Liver (tissue), 9 donors: ENCODE measurements around the gene MERTK. TPM values are rescaled to one million over a fixed set of nuclear protein-coding genes. Genes with fewer than 3 reads are reported as not detected.

Experiments
- DNase-seq: peaks from one replicate; pipeline ENCODE4 v3.0.0-alpha.2; 2017; ENCODE audit warnings: low spot score
- H3K27ac ChIP-seq, 2 donors: one replicate each; pipeline ENCODE4 v1.7.0; 2013; ENCODE audit warnings: inconsistent platforms in 2 of 2, low read length in 2 of 2, control low read depth in 1 of 2, low read depth in 1 of 2, mild to moderate bottlenecking in 1 of 2
- H3K27me3 ChIP-seq, 4 donors: one replicate each; pipeline versions ENCODE4 v1.6.1 to v1.7.0; 2013; ENCODE audit warnings: low read length in 3 of 4, inconsistent platforms in 1 of 4, mild to moderate bottlenecking in 1 of 4, moderate library complexity in 1 of 4; ENCODE audit not compliant: control insufficient read depth in 4 of 4, insufficient read depth in 4 of 4
- H3K36me3 ChIP-seq, 4 donors: one replicate each; pipeline versions ENCODE4 v1.6.1 to v1.7.0; 2013; ENCODE audit warnings: low read length in 3 of 4, mild to moderate bottlenecking in 3 of 4, low read depth in 1 of 4, moderate library complexity in 1 of 4; ENCODE audit not compliant: control insufficient read depth in 4 of 4, insufficient read depth in 3 of 4
- H3K4me1 ChIP-seq, 4 donors: one replicate each; pipeline versions ENCODE4 v1.6.1 to v1.7.0; 2013; ENCODE audit warnings: low read length in 3 of 4, mild to moderate bottlenecking in 3 of 4, moderate library complexity in 1 of 4; ENCODE audit not compliant: control insufficient read depth in 4 of 4, insufficient read depth in 4 of 4
- H3K4me3 ChIP-seq, 3 donors: one replicate each; pipeline versions ENCODE4 v1.6.1 to v1.7.0; 2013; ENCODE audit warnings: low read length in 3 of 3, control low read depth in 1 of 3, low read depth in 1 of 3, mild to moderate bottlenecking in 1 of 3
- H3K9ac ChIP-seq, 2 donors: one replicate each; pipeline ENCODE4 v1.7.0; 2013; ENCODE audit warnings: low read length in 2 of 2, mild to moderate bottlenecking in 2 of 2, moderate library complexity in 2 of 2, control low read depth in 1 of 2, low read depth in 1 of 2
- H3K9me3 ChIP-seq, 4 donors: one replicate each; pipeline versions ENCODE4 v1.6.1 to v1.7.0; 2013; ENCODE audit warnings: low read length in 3 of 4; ENCODE audit not compliant: control insufficient read depth in 4 of 4
- ATF3 ChIP-seq: IDR thresholded peaks from 2 replicates; pipeline ENCODE4 v1.6.1; 2016; ENCODE audit warnings: antibody characterized with exemption
- EGR1 ChIP-seq, 2 donors: IDR thresholded peaks; 2 replicates each; pipeline ENCODE4 v1.6.1; 2016 to 2018; ENCODE audit warnings: antibody characterized with exemption in 2 of 2, low read depth in 2 of 2
- FOXA1 ChIP-seq: IDR thresholded peaks from 2 replicates; pipeline ENCODE4 v1.6.1; 2016; ENCODE audit warnings: antibody characterized with exemption
- FOXA2 ChIP-seq: IDR thresholded peaks from 2 replicates; pipeline ENCODE4 v1.6.1; 2016; ENCODE audit warnings: antibody characterized with exemption
- GABPA ChIP-seq, 2 donors: IDR thresholded peaks in 1 of 2; conservative IDR thresholded peaks in 1 of 2; 2 replicates each; pipeline ENCODE4 v1.6.1; 2016; ENCODE audit warnings: antibody characterized with exemption in 2 of 2, mild to moderate bottlenecking in 1 of 2, moderate library complexity in 1 of 2
- HNF4A ChIP-seq, 2 donors: conservative IDR thresholded peaks; 2 replicates each; pipeline ENCODE4 v1.6.1; 2016; ENCODE audit warnings: antibody characterized with exemption in 2 of 2, mild to moderate bottlenecking in 2 of 2
- HNF4G ChIP-seq: IDR thresholded peaks from 2 replicates; pipeline ENCODE4 v1.6.1; 2016; ENCODE audit warnings: antibody characterized with exemption
- JUND ChIP-seq, 2 donors: IDR thresholded peaks; 2 replicates each; pipeline ENCODE4 v1.6.1; 2016; ENCODE audit warnings: antibody characterized with exemption in 2 of 2
- NR2F2 ChIP-seq: IDR thresholded peaks from 2 replicates; pipeline ENCODE4 v1.6.1; 2016; ENCODE audit warnings: antibody characterized with exemption
- RAD21 ChIP-seq, 2 donors: IDR thresholded peaks; 2 replicates each; pipeline ENCODE4 v1.6.1; 2016; ENCODE audit warnings: antibody characterized with exemption in 2 of 2, mild to moderate bottlenecking in 2 of 2
- REST ChIP-seq: IDR thresholded peaks from 2 replicates; pipeline ENCODE4 v1.6.1; 2016; ENCODE audit warnings: antibody characterized with exemption, mild to moderate bottlenecking
- RXRA ChIP-seq, 2 donors: IDR thresholded peaks; 2 replicates each; pipeline ENCODE4 v1.6.1; 2017 to 2018; ENCODE audit warnings: antibody characterized with exemption in 2 of 2, mild to moderate bottlenecking in 1 of 2
- SP1 ChIP-seq: IDR thresholded peaks from 2 replicates; pipeline ENCODE4 v1.6.1; 2018; ENCODE audit warnings: antibody characterized with exemption, mild to moderate bottlenecking
- TAF1 ChIP-seq: conservative IDR thresholded peaks from 2 replicates; pipeline ENCODE4 v1.6.1; 2016; ENCODE audit warnings: antibody characterized with exemption, mild to moderate bottlenecking
- YY1 ChIP-seq: IDR thresholded peaks from 2 replicates; pipeline ENCODE4 v1.6.1; 2016; ENCODE audit warnings: antibody characterized with exemption, mild to moderate bottlenecking
- ZBTB33 ChIP-seq: IDR thresholded peaks from 2 replicates; pipeline ENCODE4 v1.6.1; 2016; ENCODE audit warnings: antibody characterized with exemption
- WGBS: extraction: QIAGEN DNeasy Blood & Tissue Kit; methylation state at CpG from one replicate; pipeline ENCODE4 v1.1.7; 2013; 5-methylcytosine and 5-hydroxymethylcytosine counted together
- polyA plus RNA-seq, 2 donors: library from polyadenylated mRNA; stranded (reverse) in 1 of 2; unstranded in 1 of 2; fragments of 200-250 nt in 1 of 2; fragments of >200 nt in 1 of 2; fragmentation: Nextera tagmentation in 1 of 2; extraction: Ambion mirVana in 1 of 2; gene quantifications; one replicate each; pipeline versions ENCODE4 v1.2.1 to v1.2.3, GENCODE V29; 2013 to 2015
- total RNA-seq, 2 donors: library from RNA; depleted of rRNA; stranded (reverse); fragments of >200 nt; gene quantifications; one replicate each; pipeline ENCODE4 v1.2.3, GENCODE V29; 2014
- TF ChIP-seq, protein P1 (sequence below): fragments of 150-350 bp; IDR thresholded peaks from 2 replicates; pipeline ENCODE4 v1.5.1; 2017; ENCODE audit warnings: improper control_type of control experiment, low read depth, low read length; ENCODE audit not compliant: missing input control
- TF ChIP-seq, protein P2 (sequence below): IDR thresholded peaks from 2 replicates; pipeline ENCODE4 v1.6.1; 2016; ENCODE audit warnings: antibody characterized with exemption
- donor health status: healthy.
- donor health status: healthy.
- donor health status: healthy.
- donor health status: healthy.
- donor health status: healthy.

MERTK gene
- total and polyA plus RNA-seq, 4 donors, result 6.3 to 34.1 (median 8.2) TPM

DNA sequence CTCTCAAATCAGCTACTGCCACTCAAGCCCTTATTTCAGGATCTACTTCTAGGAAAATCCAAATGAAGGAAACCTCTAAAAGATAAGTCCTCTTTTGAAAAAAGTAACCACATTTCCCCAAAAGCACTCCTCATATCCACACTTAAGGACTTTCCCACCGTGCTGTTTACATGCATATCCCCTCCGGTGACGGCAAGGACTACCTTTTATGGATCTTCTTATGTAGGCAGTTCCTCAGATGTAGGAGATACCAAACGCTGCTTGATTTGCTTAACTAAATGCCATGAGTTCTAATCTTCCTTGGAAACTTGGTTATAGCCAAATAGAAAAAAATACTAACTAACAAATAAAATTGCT is 149.8 kb downstream of the MERTK start:
- Histone ChIP-seq H3K27me3 (no peaks in the 10 kb centered on the region), H3K4me3 (no peak overlapping the region), H3K9me3 (no peaks in the 10 kb centered on the region), H3K9ac (no peak overlapping the region), H3K36me3 (no peaks in the 10 kb centered on the region), H3K4me1 (no peaks in the 10 kb centered on the region), H3K27ac (no peak overlapping the region)
- no peak for DNase-seq
- TF ChIP-seq NR2F2 (no peak), TAF1 (no peak), GABPA (IDR thresholded peaks at IDR 0.05 in 1 of 2, conservative IDR thresholded peaks at IDR 0.05 in 1 of 2) (no peak), HNF4A (conservative IDR thresholded peaks at IDR 0.05) (no peak), RAD21 (IDR thresholded peaks at IDR 0.05) (no peak), FOXA1 (no peak), EGR1 (IDR thresholded peaks at IDR 0.05; ENCODE audit: low read depth in 2 of 2) (no peak), YY1 (no peak), ZBTB33 (no peak), SP1 (no peak), ATF3 (no peak), JUND (IDR thresholded peaks at IDR 0.05) (no peak), FOXA2 (no peak), REST (no peak), RXRA (IDR thresholded peaks at IDR 0.05) (no peak), HNF4G (no peak)
- TF ChIP-seq, protein P1, sequence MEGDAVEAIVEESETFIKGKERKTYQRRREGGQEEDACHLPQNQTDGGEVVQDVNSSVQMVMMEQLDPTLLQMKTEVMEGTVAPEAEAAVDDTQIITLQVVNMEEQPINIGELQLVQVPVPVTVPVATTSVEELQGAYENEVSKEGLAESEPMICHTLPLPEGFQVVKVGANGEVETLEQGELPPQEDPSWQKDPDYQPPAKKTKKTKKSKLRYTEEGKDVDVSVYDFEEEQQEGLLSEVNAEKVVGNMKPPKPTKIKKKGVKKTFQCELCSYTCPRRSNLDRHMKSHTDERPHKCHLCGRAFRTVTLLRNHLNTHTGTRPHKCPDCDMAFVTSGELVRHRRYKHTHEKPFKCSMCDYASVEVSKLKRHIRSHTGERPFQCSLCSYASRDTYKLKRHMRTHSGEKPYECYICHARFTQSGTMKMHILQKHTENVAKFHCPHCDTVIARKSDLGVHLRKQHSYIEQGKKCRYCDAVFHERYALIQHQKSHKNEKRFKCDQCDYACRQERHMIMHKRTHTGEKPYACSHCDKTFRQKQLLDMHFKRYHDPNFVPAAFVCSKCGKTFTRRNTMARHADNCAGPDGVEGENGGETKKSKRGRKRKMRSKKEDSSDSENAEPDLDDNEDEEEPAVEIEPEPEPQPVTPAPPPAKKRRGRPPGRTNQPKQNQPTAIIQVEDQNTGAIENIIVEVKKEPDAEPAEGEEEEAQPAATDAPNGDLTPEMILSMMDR, result no peak
- TF ChIP-seq, protein P2, sequence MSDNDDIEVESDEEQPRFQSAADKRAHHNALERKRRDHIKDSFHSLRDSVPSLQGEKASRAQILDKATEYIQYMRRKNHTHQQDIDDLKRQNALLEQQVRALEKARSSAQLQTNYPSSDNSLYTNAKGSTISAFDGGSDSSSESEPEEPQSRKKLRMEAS, result no peak
- 72% methylated on average over 4 of the region's 4 CpGs for WGBS
